GM18505 (cell line): ENCODE results near the gene SAPCD2.
"Not testable (repeated sequence)": the region's sequence is repeated elsewhere in the genome, so short reads cannot be mapped to it uniquely, and the experiment has no call there.

Experiments used
- ATAC-seq: cut with Tn5 transposase; IDR thresholded peaks from one replicate; pipeline ENCODE4 v1.9.1; 2021; ENCODE audit not compliant: unreplicated experiment
- POLR2A ChIP-seq: IDR thresholded peaks from 4 replicates; pipeline ENCODE4 v1.6.1; 2011; ENCODE audit warnings: borderline replicate concordance; ENCODE audit not compliant: insufficient read depth, insufficient read length; ENCODE audit errors: extremely low read depth

SAPCD2 gene

GRCh38 chr9:137069508-137070091 is 757 bp downstream of the SAPCD2 start:
- ATAC-seq = peak; percentile 7
- TF ChIP-seq POLR2A = no peak

- ATAC-seq = no peak
Observed at GRCh38 chr9:137068539-137069507, 1.5 kb downstream of the SAPCD2 start.

GRCh38 chr9:137067860-137068538 is 2.4 kb downstream of the SAPCD2 start:
- no peak for TF ChIP-seq POLR2A
- ATAC-seq = no peak

More at GRCh38 chr9:137068539-137069507, 1.5 kb downstream of the SAPCD2 start:
- TF ChIP-seq POLR2A = no peak

GRCh38 chr9:137066096-137066861 is 4.1 kb downstream of the SAPCD2 start:
- no peak for TF ChIP-seq POLR2A
- ATAC-seq = no peak

GRCh38 chr9:137065336-137065967 is 4.9 kb downstream of the SAPCD2 start:
- ATAC-seq = no peak
- no peak for TF ChIP-seq POLR2A

- no peak for TF ChIP-seq POLR2A
- no peak for ATAC-seq
Observed at GRCh38 chr9:137064880-137065164, 5.5 kb downstream of the SAPCD2 start.

GRCh38 chr9:137064027-137064879 is 6.1 kb downstream of the SAPCD2 start:
- no peak for ATAC-seq
- no peak for TF ChIP-seq POLR2A

GRCh38 chr9:137063311-137064026 is 6.9 kb downstream of the SAPCD2 start:
- no peak for TF ChIP-seq POLR2A

GRCh38 chr9:137062798-137063197 is 7.6 kb downstream of the SAPCD2 start:
- ATAC-seq = not testable (repeated sequence)

More at GRCh38 chr9:137063311-137064026, 6.9 kb downstream of the SAPCD2 start:
- ATAC-seq = no peak

GRCh38 chr9:137062384-137062783 is 8.0 kb downstream of the SAPCD2 start:
- no peak for ATAC-seq
- TF ChIP-seq POLR2A = no peak

GRCh38 chr9:137058521-137059234 is 11.7 kb downstream of the SAPCD2 start:
- no peak for ATAC-seq
- no peak for TF ChIP-seq POLR2A
